Heart left ventricle (tissue), 16 donors: Measurements from ENCODE around the gene PRM3. TPM values are rescaled to one million over a fixed set of nuclear protein-coding genes. Genes with fewer than 3 reads are reported as not detected.
"Not testable (repeated sequence)": the region's sequence is repeated elsewhere in the genome, so short reads cannot be mapped to it uniquely, and the experiment has no call there.

Experiments used
- ATAC-seq, 4 donors: fragments of 200-7000 bp; cut with Tn5 transposase; one replicate each; pipeline ENCODE4 v1.9.1; 2020 to 2022; ENCODE audit warnings: moderate library complexity in 4 of 4, mild to moderate bottlenecking in 3 of 4, moderate number of reproducible peaks in 1 of 4
- DNase-seq, 5 donors: peaks; one replicate each; pipeline ENCODE4 v3.0.0-alpha.2; 2020
- H3K27ac ChIP-seq, 12 donors: fragments of 200-600 bp; sonication (generic) in 4 of 12; one replicate each; pipeline versions ENCODE4 v1.5.0 to v1.8.0; 2016 to 2022; ENCODE audit warnings: mild to moderate bottlenecking in 2 of 12
- H3K27me3 ChIP-seq, 9 donors: fragments of 200-600 bp; sonication (generic) in 2 of 9; one replicate each; pipeline versions ENCODE4 v1.5.1 to v1.8.0; 2016 to 2022; ENCODE audit warnings: mild to moderate bottlenecking in 3 of 9
- H3K36me3 ChIP-seq, 9 donors: fragments of 200-600 bp; sonication (generic) in 2 of 9; one replicate each; pipeline versions ENCODE4 v1.5.0 to v1.8.0; 2018 to 2022; ENCODE audit warnings: mild to moderate bottlenecking in 2 of 9
- H3K4me1 ChIP-seq, 12 donors: fragments of 200-600 bp; sonication (generic) in 4 of 12; one replicate each; pipeline versions ENCODE4 v1.5.0 to v1.8.0; 2016 to 2022; ENCODE audit warnings: mild to moderate bottlenecking in 3 of 12
- H3K4me3 ChIP-seq, 12 donors: fragments of 200-600 bp; sonication (generic) in 4 of 12; one replicate each; pipeline versions ENCODE4 v1.5.0 to v1.8.0; 2017 to 2022; ENCODE audit warnings: mild to moderate bottlenecking in 9 of 12, moderate library complexity in 4 of 12
- H3K9me3 ChIP-seq, 12 donors: fragments of 200-600 bp; sonication (generic) in 4 of 12; one replicate each; pipeline versions ENCODE4 v1.5.0 to v1.8.0; 2016 to 2022; ENCODE audit warnings: mild to moderate bottlenecking in 1 of 12
- CTCF ChIP-seq, 12 donors: fragments of 200-600 bp; sonication (generic) in 4 of 12; IDR thresholded peaks; one replicate each; pipeline versions ENCODE4 v1.5.0 to v1.8.0; 2018 to 2022; ENCODE audit warnings: antibody characterized with exemption in 12 of 12, mild to moderate bottlenecking in 5 of 12
- POLR2A ChIP-seq, 2 donors: fragments of 450-650 bp; IDR thresholded peaks; one replicate each; pipeline ENCODE4 v1.6.1; 2017; ENCODE audit warnings: antibody characterized with exemption in 2 of 2, mild to moderate bottlenecking in 2 of 2, moderate library complexity in 2 of 2
- WGBS, 4 donors: extraction: QIAGEN DNeasy Blood & Tissue Kit in 2 of 4; methylation state at CpG; one replicate each; pipeline versions ENCODE4 v1.1.5 to v1.1.7; 2013 to 2018; 5-methylcytosine and 5-hydroxymethylcytosine counted together
- intact Hi-C, 10 donors: fragments of 100-400 bp; cut with DNase I; formaldehyde crosslinking; loops; one replicate each; pipeline versions ENCODE4 v1.11.1 to v1.14.2; 2022
- polyA plus RNA-seq, 2 donors: library from polyadenylated mRNA; stranded (reverse); fragments of 200-250 nt; gene quantifications; one replicate each; pipeline ENCODE4 v1.2.3, GENCODE V29; 2013
- total RNA-seq, 9 donors: library from RNA; depleted of rRNA in 2 of 9; stranded (reverse); fragments of >200 nt in 2 of 9; fragmentation: NEBNext Ultra II Directional in 3 of 9; extraction: Animal tissue kit (Norgen Biotek cat#: 25700) in 3 of 9; gene quantifications; one replicate each; pipeline versions ENCODE4 v1.1.0 to v1.2.4, GENCODE V29; 2016 to 2023
- donor health status: ischemic (EF 13 %, LVEDD 7.1; RV severe dilation, severe dysfunction).
- donor health status: healthy with polysubstance abuse.
- donor health status: DM: no; HTN: yes; CAD: no.
- donor health status: DM: no; HTN: no; CAD: no.
- donor health status: ischemic (EF 25% LVEDD 6.9; RV normal size, moderate dysfunction).
- donor health status: ischemic (EF 25% LVEDD 5.7; RV mildly dilated, moderate dysfunction).
- donor health status: healthy.
- donor health status: DM: yes; HTN: yes; CAD: no.
- donor health status: ischemic (EF 35%, LVEDD 5.7; RV mildly dilated, moderate dysfunction).
- donor health status: nonischemic (EF 11% LVEDD 7.7; RV severe dilation, severe dysfunction).
- donor health status: DM: yes; HTN: yes; CAD: no.
- donor health status: PGD.
- donor health status: ischemic (EF 29% LVEDD 5.4; RV normal size, mild dysfunction).
- donor health status: nonischemic (EF 23%, LVEDD 6.1; RV moderate dilation, normal function).

Gene PRM3
- total and polyA plus RNA-seq, 11 donors = not detected

- 89 to 93% (median 91%) methylated on average over 7 of the region's 7 CpGs for WGBS, 4 donors
- TF ChIP-seq CTCF (IDR thresholded peaks at IDR 0.05) (no peak), POLR2A (IDR thresholded peaks at IDR 0.05) (no peak)
- Histone ChIP-seq H3K36me3 (no peaks in the 10 kb centered on the region), H3K9me3 (peaks cover 0 to 4% (median 0%) of the 10 kb centered on the region in 12 donors), H3K27me3 (no peaks in the 10 kb centered on the region), H3K27ac (no peak overlapping the region), H3K4me1 (peaks cover 0 to 23% (median 13%) of the 10 kb centered on the region in 12 donors), H3K4me3 (no peak overlapping the region)
- no peak for ATAC-seq
- DNase-seq = peak in 1 of 5 donors; percentile 23
- intact Hi-C loops = no loop called here
Observed at GRCh38 chr16:11300560-11300892, 27.1 kb upstream of the PRM3 start.

- 77 to 91% (median 88%) methylated on average over 6 of the region's 6 CpGs for WGBS, 4 donors
- H3K9me3 ChIP-seq = peaks cover 0 to 4% (median 0%) of the 10 kb centered on the region in 12 donors
- H3K4me1 ChIP-seq = peaks cover 0 to 23% (median 13%) of the 10 kb centered on the region in 12 donors
- DNase-seq = peak in 1 of 5 donors; percentile 4
- no peaks in the 10 kb centered on the region for H3K36me3 ChIP-seq
- ATAC-seq = no peak
- no peak overlapping the region for H3K4me3 ChIP-seq
- no peak overlapping the region for H3K27ac ChIP-seq
- intact Hi-C loops = loop anchor here in 4 of 10 donors (5.0 to 10.0 kb wide), 4 partner anchors 38 to 57 kb away; partner anchors contain the start of gene SOCS1 (in 1 of the 4)
- no peaks in the 10 kb centered on the region for H3K27me3 ChIP-seq
- TF ChIP-seq POLR2A (IDR thresholded peaks at IDR 0.05) (no peak), CTCF (IDR thresholded peaks at IDR 0.05) (no peak)
Observed at GRCh38 chr16:11299865-11300559, 26.6 kb upstream of the PRM3 start.

GRCh38 chr16:11298950-11299547 lies 25.6 kb upstream of the PRM3 start:
- 82 to 89% (median 87%) methylated on average over 13 of the region's 13 CpGs for WGBS, 4 donors
- peaks cover 0 to 23% (median 13%) of the 10 kb centered on the region in 12 donors for H3K4me1 ChIP-seq
- ATAC-seq, H3K27ac ChIP-seq, H3K9me3 ChIP-seq, H3K36me3 ChIP-seq, H3K4me3 ChIP-seq, H3K27me3 ChIP-seq: not testable (repeated sequence)
- intact Hi-C loops = loop anchor here in 4 of 10 donors (5.0 to 10.0 kb wide), 4 partner anchors 37 to 58 kb away; partner anchors contain the start of gene SOCS1 (in 1 of the 4)
- DNase-seq = peak in 1 of 5 donors; percentile 5

- intact Hi-C loops = loop anchor here in 4 of 10 donors (5.0 to 10.0 kb wide), 4 partner anchors 36 to 59 kb away; partner anchors contain the start of gene SOCS1 (in 1 of the 4)
- Histone ChIP-seq H3K27ac (peak overlapping the region in 9 of 12 donors; percentile 53 to 70 (median 58)), H3K4me3 (no peak overlapping the region), H3K36me3 (no peaks in the 10 kb centered on the region), H3K9me3 (no peaks in the 10 kb centered on the region), H3K4me1 (peaks cover 0 to 23% (median 13%) of the 10 kb centered on the region in 12 donors), H3K27me3 (no peaks in the 10 kb centered on the region)
- TF ChIP-seq POLR2A (IDR thresholded peaks at IDR 0.05) = no peak
- TF ChIP-seq CTCF (IDR thresholded peaks at IDR 0.05) = no peak
- ATAC-seq (no peak), DNase-seq (peak in 1 of 5 donors; percentile 9)
- 93 to 98% (median 95%) methylated on average over 5 of the region's 5 CpGs for WGBS, 4 donors
Observed at GRCh38 chr16:11298143-11298900, 24.9 kb upstream of the PRM3 start.
